Measurements from ENCODE around the gene ATP5MC2.
"Not testable (repeated sequence)": the region's sequence is repeated elsewhere in the genome, so short reads cannot be mapped to it uniquely, and the experiment has no call there.

ATP5MC2 gene

DNA sequence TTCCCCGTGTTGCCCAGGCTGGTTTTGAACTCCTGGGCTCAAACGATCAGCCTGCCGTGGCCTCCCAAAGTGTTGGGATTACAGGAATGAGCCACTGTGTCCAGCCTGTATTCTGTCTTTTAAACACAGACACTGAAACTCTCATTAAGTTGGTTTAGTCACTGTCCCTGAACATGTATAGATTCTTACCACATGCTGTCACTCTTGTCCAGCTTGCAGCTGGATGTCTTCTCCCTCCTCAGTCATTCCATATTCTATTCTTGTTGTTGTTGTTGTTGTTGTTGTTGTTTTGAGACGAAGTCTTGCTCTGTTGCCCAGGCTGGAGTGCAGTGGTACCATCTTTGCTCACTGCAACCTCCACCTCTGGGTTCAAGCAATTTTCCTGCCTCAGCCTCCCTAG, 12.3 kb upstream of the ATP5MC2 start:
- DNase-seq = no peak

DNA sequence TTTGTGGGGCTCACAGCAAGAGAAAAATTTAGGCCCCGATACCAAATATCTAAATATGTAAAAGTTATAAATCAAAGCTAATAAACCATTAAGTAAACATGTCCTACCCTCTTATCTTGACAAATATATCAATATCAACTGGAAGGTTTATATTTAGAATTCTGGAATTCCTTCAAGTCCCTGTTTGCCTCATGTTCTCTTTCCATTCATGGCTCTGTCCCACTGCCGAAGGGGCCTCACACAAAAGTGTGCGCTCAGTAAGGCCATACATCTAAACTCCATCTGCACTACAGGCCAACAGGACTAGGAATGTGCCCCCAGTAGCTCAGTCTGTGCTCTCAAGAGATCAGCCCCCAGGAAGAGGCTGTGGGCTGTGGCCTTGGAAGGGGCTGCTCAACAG, 10.6 kb upstream of the ATP5MC2 start:
- DNase-seq = no peak

DNA sequence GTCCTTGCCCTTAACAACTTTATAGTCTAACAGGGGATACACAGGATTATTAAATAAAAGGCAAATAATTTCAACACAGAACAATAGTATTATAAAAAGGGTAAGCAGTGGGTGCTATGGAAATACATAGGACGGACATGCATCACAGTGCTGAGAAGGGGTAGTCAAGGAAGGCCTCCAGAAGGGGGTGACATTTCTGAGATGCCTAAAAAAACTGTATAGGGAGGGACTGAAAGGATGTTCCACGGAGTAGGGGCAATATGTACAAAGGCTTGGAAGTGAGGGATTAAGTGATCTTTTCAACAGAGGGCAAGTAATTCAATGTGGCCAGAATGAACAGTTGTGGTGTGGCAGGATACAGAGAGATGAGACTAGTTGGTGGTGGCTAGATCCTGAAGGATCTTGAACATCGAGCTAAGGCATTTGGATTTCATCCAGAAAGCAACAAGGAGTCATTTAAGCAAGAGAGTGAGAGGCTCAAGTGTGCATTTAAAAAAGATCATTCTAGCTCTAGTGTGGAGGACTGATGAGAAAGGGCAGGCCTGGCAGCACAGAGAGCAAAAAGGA, 8.9 kb upstream of the ATP5MC2 start:
- DNase-seq = no peak

DNA sequence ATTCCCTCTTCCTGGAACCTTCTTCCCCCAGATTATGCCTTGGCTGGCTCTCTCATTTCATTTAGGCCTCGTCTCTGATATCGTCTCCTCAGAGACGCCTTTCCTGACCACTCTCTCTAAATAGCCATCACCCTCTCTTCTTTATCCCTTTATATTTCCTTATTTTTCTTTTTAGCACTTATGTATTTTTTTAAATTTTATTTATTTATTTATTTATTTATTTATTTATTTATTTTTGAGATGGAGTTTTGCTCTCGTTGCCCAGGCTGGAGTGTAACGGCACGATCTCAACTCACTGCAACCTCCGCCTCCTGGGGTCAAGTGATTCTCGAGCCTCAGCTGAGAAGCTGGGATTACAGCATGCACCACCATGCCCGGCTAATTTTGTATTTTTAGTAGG, 8.1 kb upstream of the ATP5MC2 start:
- no peak for DNase-seq

- no peak for DNase-seq
These were observed 7.6 kb upstream of the ATP5MC2 start for GRCh38 chr12:53683494-53683893.

- not testable (repeated sequence) for DNase-seq
These were observed 4.2 kb upstream of the ATP5MC2 start for GRCh38 chr12:53680061-53680460.

GRCh38 chr12:53677800-53678148, 1.9 kb upstream of the ATP5MC2 start:
- DNase-seq = no peak

DNA sequence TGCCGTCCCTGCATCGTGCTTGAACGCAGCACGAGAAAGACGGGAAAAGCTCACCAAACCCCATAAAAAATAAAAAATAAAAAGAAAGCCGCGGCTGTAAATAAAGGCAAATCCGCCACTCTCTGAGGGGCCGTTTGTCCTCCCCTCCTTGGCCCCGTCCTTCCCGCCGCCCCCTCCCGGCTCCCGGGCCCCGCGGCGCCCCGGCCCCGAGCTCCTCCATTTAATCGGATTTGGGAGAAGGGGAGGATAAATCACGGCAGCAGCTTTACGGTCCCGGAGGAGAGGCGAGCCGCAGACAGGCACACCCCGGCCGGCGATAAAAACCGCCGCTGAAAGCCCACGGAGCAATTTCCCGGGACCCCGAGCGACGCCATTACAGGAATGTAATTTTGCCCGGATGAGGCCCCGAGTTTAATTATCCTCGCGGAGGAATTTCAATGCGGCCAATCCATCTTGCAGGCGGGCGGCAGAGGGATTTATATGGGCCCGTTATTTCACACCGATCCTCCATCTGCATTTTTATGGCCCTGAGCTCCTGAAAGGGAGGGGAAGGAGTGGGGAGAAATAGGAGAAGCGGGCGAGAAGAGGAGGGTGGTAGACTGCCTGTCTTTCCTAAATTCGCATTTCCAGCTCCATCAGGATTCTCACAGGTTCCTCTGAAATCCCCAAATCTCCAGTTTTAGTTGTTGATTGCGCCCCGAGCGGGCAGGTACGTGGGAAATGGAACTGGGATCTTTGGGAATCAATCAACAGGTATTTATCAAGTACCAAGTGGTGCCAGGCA, 1.3 kb upstream of the ATP5MC2 start:
- peak in 1 of 2 experiments; percentile 19 for DNase-seq

GRCh38 chr12:53676656-53677015, 753 bp upstream of the ATP5MC2 start:
- DNase-seq = peak; percentile 25 to 44

GRCh38 chr12:53674977-53675700, 744 bp downstream of the ATP5MC2 start:
- no peak for DNase-seq

GRCh38 chr12:53670971-53671370, 4.9 kb downstream of the ATP5MC2 start:
- DNase-seq = no peak

DNA sequence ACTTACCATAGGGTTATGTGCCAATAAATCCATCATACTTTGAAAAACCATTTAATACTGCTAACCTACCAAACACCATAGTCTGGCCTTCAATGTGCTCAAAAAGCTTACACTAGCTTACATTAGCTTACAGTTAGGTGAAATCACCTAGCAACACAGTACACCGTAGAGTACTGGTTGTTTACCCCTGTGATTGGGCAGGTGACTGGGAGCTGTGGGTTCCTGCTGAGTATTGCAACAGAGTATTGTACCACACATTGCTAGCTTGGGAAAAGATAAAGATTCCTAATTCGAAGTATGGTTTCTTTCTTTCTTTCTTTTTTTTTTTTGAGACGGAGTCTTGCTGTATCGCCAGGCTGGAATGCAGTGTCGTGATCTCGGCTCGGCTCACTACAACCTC, 5.6 kb downstream of the ATP5MC2 start:
- no peak for DNase-seq

DNA sequence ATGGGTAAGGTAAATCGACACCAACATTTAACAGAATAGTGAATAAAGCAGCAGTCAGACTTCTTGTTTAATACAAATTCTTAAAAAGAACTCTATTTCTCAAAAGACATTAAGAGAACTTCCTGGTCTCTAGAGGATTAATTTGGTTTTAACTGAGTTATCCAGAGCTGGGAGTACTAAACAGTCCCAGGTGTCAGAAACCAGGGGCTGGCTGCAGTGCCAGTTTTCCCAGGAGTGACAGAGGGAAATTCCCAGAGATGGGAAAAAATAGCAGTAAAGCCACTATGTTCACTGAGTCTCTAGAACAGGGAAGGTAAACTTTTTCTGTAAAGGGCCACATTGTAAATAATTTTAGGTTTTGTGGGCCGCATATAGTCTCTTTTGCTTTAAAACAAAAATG, 8.8 kb downstream of the ATP5MC2 start:
- DNase-seq = no peak

GRCh38 chr12:53664936-53665335, 10.9 kb downstream of the ATP5MC2 start:
- no peak for DNase-seq

- DNase-seq = no peak
These were observed 11.7 kb downstream of the ATP5MC2 start for GRCh38 chr12:53664191-53664590.

DNA sequence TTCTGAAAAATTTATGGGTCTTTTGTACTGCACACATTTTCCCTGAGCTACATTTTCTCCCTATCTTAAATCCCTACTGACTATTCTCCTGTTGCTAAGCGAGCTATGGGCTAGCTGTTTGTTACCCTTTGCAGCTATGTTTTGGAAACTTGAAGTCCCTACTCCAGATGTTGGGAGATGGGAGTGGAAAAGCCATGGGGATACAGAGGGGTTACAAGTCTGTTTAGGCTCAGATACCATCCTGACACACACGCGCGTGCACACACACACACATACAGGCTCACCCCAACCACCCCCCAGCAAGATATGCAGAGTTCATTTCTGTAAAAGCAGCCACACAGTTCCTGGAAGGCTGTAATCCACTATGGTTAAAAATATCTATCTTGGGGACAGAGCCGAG, 15.8 kb downstream of the ATP5MC2 start:
- no peak for DNase-seq

DNA sequence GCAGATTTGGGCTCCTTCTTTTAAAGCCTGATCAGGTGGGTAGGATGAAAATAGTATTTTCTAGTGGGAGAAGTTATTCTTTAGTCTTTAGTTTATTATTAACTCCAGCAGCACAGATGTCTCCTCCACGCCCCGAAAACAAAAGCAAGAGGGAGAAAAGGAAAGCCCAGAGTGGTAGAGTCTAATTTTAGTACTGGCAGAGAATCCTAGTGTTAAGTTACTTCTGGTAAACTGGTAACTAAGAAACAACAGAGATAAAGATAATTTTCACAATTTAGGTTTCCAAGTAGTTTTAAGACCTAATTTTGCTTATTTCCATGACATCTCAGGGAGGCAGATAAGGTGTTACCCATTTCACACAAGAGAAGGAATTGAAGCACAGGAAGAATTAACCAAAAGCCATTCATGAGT, 16.3 kb downstream of the ATP5MC2 start:
- no peak for DNase-seq

DNA sequence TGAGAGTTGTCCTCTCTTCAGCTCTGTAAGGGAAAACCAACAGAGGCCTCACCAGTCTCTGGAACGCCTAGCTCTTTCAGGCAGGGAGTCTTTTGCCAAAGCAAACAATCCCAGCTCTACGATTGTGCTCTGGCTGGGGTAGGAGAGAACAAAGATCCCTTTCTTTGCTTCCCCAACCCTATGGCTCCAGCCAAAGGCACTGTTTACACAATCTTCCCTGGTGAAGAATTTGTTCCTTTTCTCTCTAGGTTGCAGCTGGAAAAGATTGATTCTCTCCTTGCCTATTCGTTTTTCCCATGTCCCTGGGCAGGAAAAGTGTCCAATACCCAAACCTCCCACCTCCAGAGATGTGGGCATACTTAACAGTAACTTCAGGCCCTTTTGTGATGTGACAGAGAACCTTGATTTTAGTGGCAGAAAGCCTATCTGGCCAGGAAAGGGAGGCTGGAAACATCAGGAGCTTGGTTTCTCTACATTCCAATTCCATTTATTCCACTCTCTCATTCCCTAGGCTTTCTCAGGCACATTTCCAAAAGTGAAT, 16.8 kb downstream of the ATP5MC2 start:
- peak; percentile 44 to 53 for DNase-seq

- DNase-seq = no peak
These were observed 18.8 kb downstream of the ATP5MC2 start for GRCh38 chr12:53657041-53657440.

- no peak for DNase-seq
These were observed 22.3 kb downstream of the ATP5MC2 start for GRCh38 chr12:53653595-53653994.

- DNase-seq = no peak
These were observed 23.5 kb downstream of the ATP5MC2 start for GRCh38 chr12:53652366-53652765.

DNA sequence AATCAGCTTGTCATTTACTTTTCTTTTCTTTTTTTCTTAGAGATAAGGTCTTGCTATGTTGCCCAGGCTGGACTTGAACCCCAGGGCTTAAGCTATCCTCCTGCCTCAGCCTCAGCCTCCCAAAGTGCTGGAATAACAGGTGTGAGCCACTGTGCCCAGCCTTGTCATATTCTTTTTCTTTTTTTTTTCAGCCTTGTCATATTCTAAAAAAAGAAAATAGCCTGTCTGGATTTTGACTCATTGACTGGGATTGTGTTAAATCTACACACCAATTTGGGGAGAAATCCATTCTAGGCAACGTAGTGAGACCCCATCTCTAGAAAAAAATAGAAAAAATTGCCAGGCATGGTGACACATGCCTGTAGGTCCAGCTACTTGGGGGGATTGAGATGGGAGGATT, 24.1 kb downstream of the ATP5MC2 start:
- DNase-seq = no peak

DNA sequence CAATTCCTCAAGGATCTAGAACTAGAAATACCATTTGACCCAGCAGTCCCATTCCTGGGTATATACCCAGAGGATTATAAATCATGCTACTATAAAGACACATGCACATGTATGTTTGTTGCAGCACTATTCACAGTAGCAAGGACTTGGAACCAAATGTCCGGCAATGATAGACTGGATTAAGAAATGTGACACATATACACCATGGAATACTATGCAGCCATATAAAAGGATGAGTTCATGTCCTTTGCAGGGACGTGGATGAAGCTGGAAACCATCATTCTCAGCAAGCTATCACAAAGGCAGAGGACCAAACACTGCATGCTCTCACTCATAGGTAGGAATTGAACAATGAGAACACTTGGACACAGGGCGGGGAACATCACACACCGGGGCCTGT, 29.6 kb downstream of the ATP5MC2 start:
- not testable (repeated sequence) for DNase-seq

DNA sequence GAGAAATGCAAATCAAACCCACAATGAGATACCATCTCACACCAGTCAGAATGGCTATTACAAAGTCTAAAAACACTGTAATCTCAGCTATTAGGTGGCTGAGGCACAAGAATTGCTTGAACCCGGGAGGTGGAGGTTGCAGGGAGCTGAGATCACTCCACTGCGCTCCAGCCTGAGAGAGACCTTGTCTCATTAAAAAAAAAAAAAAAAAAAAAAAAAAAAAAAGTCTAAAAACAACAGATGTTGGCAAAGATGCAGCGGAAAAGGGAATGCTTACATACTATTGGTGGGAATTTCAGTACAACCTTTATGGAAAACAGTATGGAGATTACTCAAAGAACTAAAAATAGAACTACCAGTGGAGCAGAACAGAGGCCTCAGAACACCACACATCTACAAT, 30.7 kb downstream of the ATP5MC2 start:
- DNase-seq = no peak
